Neural progenitor cell (in vitro differentiated cells): ENCODE measurements around the gene SPNS3. TPM values are rescaled to one million over a fixed set of nuclear protein-coding genes. Genes with fewer than 3 reads are reported as not detected.

Experiments used
- DNase-seq: peaks from one replicate; pipeline ENCODE4 v3.0.0-alpha.2; 2016; ENCODE audit warnings: low spot score
- H2AFZ ChIP-seq: fragments of 200-600 bp; sonication (generic); replicated peaks from 2 replicates; pipeline ENCODE4 v1.6.1; 2016; ENCODE audit warnings: antibody characterized with exemption
- H3F3A ChIP-seq: fragments of 200-600 bp; sonication (generic); 2 replicates; pipeline ENCODE4 v1.6.1; 2016; ENCODE audit warnings: antibody characterized with exemption, low read depth
- H3K27ac ChIP-seq: fragments of 200-600 bp; sonication (generic); 2 replicates; pipeline ENCODE4 v1.5.1; 2016; ENCODE audit warnings: mild to moderate bottlenecking
- H3K27me3 ChIP-seq: fragments of 200-600 bp; sonication (generic); 2 replicates; pipeline ENCODE4 v1.6.1; 2016; ENCODE audit warnings: mild to moderate bottlenecking, moderate library complexity
- H3K36me3 ChIP-seq: fragments of 200-600 bp; sonication (generic); 2 replicates; pipeline ENCODE4 v1.5.1; 2016
- H3K4me1 ChIP-seq: fragments of 200-600 bp; sonication (generic); 2 replicates; pipeline ENCODE4 v1.6.1; 2016; ENCODE audit warnings: mixed run types
- H3K4me2 ChIP-seq: fragments of 200-600 bp; sonication (generic); 2 replicates; pipeline ENCODE4 v1.6.1; 2016
- H3K4me3 ChIP-seq: fragments of 200-600 bp; sonication (generic); 2 replicates; pipeline ENCODE4 v1.5.1; 2016
- H3K79me2 ChIP-seq: fragments of 200-600 bp; sonication (generic); 2 replicates; pipeline ENCODE4 v1.6.1; 2016; ENCODE audit warnings: low read depth
- H3K9ac ChIP-seq: fragments of 200-600 bp; sonication (generic); 2 replicates; pipeline ENCODE4 v1.6.1; 2016
- H3K9me3 ChIP-seq: fragments of 200-600 bp; sonication (generic); 2 replicates; pipeline ENCODE4 v1.5.1; 2016; ENCODE audit warnings: low read depth
- H4K20me1 ChIP-seq: fragments of 200-600 bp; sonication (generic); 2 replicates; pipeline ENCODE4 v1.6.1; 2016; ENCODE audit warnings: low read depth
- H3K27ac Mint-ChIP-seq: 3 replicates; pipeline ENCODE4 v1.8.0; 2021; ENCODE audit warnings: mixed read lengths
- H3K27me3 Mint-ChIP-seq: 2 replicates; pipeline ENCODE4 v1.8.0; 2022; ENCODE audit warnings: low read depth, mild to moderate bottlenecking, inconsistent platforms, moderate library complexity, mixed read lengths; ENCODE audit not compliant: insufficient read depth
- H3K36me3 Mint-ChIP-seq: 3 replicates; pipeline ENCODE4 v1.8.0; 2021; ENCODE audit warnings: mixed read lengths
- H3K4me1 Mint-ChIP-seq: 3 replicates; pipeline ENCODE4 v1.8.0; 2021; ENCODE audit warnings: mixed read lengths
- H3K4me3 Mint-ChIP-seq: 3 replicates; pipeline ENCODE4 v1.8.0; 2021; ENCODE audit warnings: mild to moderate bottlenecking, moderate library complexity, mixed read lengths
- H3K9me3 Mint-ChIP-seq: 3 replicates; pipeline ENCODE4 v1.8.0; 2020; ENCODE audit warnings: mixed read lengths
- CTCF ChIP-seq: fragments of 200-600 bp; sonication (generic); IDR thresholded peaks from 2 replicates; pipeline ENCODE4 v1.5.1; 2017; ENCODE audit warnings: antibody characterized with exemption, mild to moderate bottlenecking
- EZH2 ChIP-seq: fragments of 200-600 bp; sonication (generic); IDR thresholded peaks from 2 replicates; pipeline ENCODE4 v1.6.1; 2017; ENCODE audit warnings: antibody characterized with exemption, mild to moderate bottlenecking, moderate library complexity
- EZH2phosphoT487 ChIP-seq: fragments of 200-600 bp; sonication (generic); IDR thresholded peaks from 2 replicates; pipeline ENCODE4 v1.6.1; 2017; ENCODE audit warnings: antibody characterized with exemption
- total RNA-seq: library from RNA; depleted of rRNA; stranded (reverse); fragments of >200 nt; gene quantifications from 2 replicates; pipeline ENCODE4 v1.2.3, GENCODE V29; 2015; ENCODE audit warnings: low replicate concordance

Gene SPNS3
- total RNA-seq, 1 donor from 2014 or later: not detected

- Histone ChIP-seq H3K9ac (no peak overlapping the region), H3K36me3 (no peaks in the 10 kb centered on the region), H3K4me2 (no peak overlapping the region), H3K9me3 (no peaks in the 10 kb centered on the region), H3K27ac (no peak overlapping the region), H4K20me1 (no peaks in the 10 kb centered on the region), H3K4me1 (no peaks in the 10 kb centered on the region), H3K27me3 (no peaks in the 10 kb centered on the region), H3K79me2 (no peaks in the 10 kb centered on the region), H3F3A (no peaks in the 10 kb centered on the region), H3K4me3 (no peak overlapping the region), H2AFZ (no peak overlapping the region)
- H3K27ac Mint-ChIP-seq: no peak overlapping the region
- peaks cover 8% of the 10 kb centered on the region for H3K27me3 Mint-ChIP-seq
- no peaks in the 10 kb centered on the region for H3K9me3 Mint-ChIP-seq
- DNase-seq: no peak
- H3K4me1 Mint-ChIP-seq: peaks cover 2% of the 10 kb centered on the region
- no peak overlapping the region for H3K4me3 Mint-ChIP-seq
- TF ChIP-seq CTCF (no peak), EZH2 (no peak), EZH2phosphoT487 (no peak)
- H3K36me3 Mint-ChIP-seq: no peaks in the 10 kb centered on the region
Measured at GRCh38 chr17:4436381-4436780, 2.6 kb downstream of the SPNS3 start.

GRCh38 chr17:4436846-4437245, 3.1 kb downstream of the SPNS3 start:
- TF ChIP-seq CTCF (no peak), EZH2 (no peak)
- Histone ChIP-seq H3K9me3 (no peaks in the 10 kb centered on the region), H2AFZ (no peak overlapping the region), H3K4me1 (no peaks in the 10 kb centered on the region), H3K27me3 (no peaks in the 10 kb centered on the region), H3F3A (no peaks in the 10 kb centered on the region), H3K9ac (no peak overlapping the region), H3K27ac (no peak overlapping the region), H3K36me3 (no peaks in the 10 kb centered on the region), H4K20me1 (no peaks in the 10 kb centered on the region), H3K4me2 (no peak overlapping the region), H3K79me2 (no peaks in the 10 kb centered on the region), H3K4me3 (no peak overlapping the region)
- H3K27ac Mint-ChIP-seq: no peak overlapping the region
- H3K9me3 Mint-ChIP-seq: no peaks in the 10 kb centered on the region
- H3K4me3 Mint-ChIP-seq: no peak overlapping the region
- no peaks in the 10 kb centered on the region for H3K36me3 Mint-ChIP-seq
- peaks cover 2% of the 10 kb centered on the region for H3K4me1 Mint-ChIP-seq
- H3K27me3 Mint-ChIP-seq: peaks cover 9% of the 10 kb centered on the region
- no peak for DNase-seq

- Mint-ChIP-seq H3K27ac (peak overlapping the region; percentile 31), H3K36me3 (no peaks in the 10 kb centered on the region), H3K9me3 (no peaks in the 10 kb centered on the region), H3K4me3 (no peak overlapping the region), H3K27me3 (peaks cover 7% of the 10 kb centered on the region), H3K4me1 (peaks cover 3% of the 10 kb centered on the region)
- Histone ChIP-seq H3K79me2 (no peaks in the 10 kb centered on the region), H3F3A (no peaks in the 10 kb centered on the region), H2AFZ (no peak overlapping the region), H3K4me3 (no peak overlapping the region), H3K4me2 (no peak overlapping the region), H3K9me3 (no peaks in the 10 kb centered on the region), H3K27me3 (no peaks in the 10 kb centered on the region), H4K20me1 (no peaks in the 10 kb centered on the region), H3K36me3 (no peaks in the 10 kb centered on the region), H3K9ac (no peak overlapping the region), H3K27ac (no peak overlapping the region), H3K4me1 (no peaks in the 10 kb centered on the region)
- no peak for TF ChIP-seq EZH2phosphoT487
- TF ChIP-seq EZH2: no peak
- TF ChIP-seq CTCF: no peak
- DNase-seq: no peak
Measured at GRCh38 chr17:4438162-4438944, 4.6 kb downstream of the SPNS3 start.
